GM21528 (cell line): ENCODE results near the gene MLIP.

Experiments used
- ATAC-seq: cut with Tn5 transposase; IDR thresholded peaks from one replicate; pipeline ENCODE4 v1.9.1; 2021; ENCODE audit warnings: mild to moderate bottlenecking, moderate library complexity; ENCODE audit not compliant: unreplicated experiment, low FRiP score

Gene MLIP

GRCh38 chr6:54094786-54095185 lies 16.5 kb upstream of the MLIP start:
- no peak for ATAC-seq

- ATAC-seq: no peak
These were observed 15.5 kb upstream of the MLIP start for GRCh38 chr6:54095723-54096122.

GRCh38 chr6:54096811-54097210 lies 14.4 kb upstream of the MLIP start:
- ATAC-seq: no peak

GRCh38 chr6:54097753-54098152 lies 13.5 kb upstream of the MLIP start:
- ATAC-seq: no peak

- no peak for ATAC-seq
These were observed 12.7 kb upstream of the MLIP start for GRCh38 chr6:54098450-54099044.

- ATAC-seq: no peak
These were observed 12.0 kb upstream of the MLIP start for GRCh38 chr6:54099225-54099624.

GRCh38 chr6:54100411-54101006 lies 10.7 kb upstream of the MLIP start:
- no peak for ATAC-seq

GRCh38 chr6:54102238-54102637 lies 9.0 kb upstream of the MLIP start:
- no peak for ATAC-seq

DNA sequence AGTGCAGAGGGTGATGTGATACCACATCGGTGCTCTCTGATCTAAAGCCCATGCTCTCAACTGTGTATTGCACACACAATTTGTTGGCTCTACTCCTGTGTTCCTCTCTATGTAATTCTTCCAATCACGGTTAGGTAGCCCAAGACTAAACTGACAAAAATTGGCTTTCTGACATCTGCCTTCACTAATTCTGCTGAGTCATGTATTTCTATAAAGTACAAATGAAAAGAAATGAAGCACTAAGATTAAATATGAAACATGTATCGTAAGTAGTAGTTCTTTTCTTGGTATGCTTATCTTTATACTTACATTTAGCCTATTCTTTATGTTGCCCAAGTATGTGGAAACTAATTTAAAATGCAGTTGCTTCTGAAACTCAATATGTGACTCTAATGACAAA lies 7.7 kb upstream of the MLIP start:
- no peak for ATAC-seq

DNA sequence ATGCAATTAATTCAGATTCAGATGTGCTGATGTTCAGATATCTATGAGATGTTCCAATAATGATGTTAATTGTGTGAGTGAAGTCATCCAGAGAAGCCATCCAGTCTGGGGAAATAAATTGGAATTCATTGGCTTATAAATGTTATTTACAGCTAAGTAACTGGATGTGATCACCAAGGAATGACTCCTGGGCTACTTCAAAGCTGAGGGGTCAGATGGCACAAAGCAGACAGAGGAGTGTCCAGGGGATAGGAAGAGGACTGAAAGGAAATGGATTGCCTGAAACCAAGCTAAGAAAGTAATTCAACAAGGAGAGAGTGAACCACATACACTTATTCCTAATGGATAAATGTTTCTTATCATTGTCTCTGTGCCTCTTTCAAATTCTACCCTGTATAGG lies 4.5 kb upstream of the MLIP start:
- ATAC-seq: no peak

DNA sequence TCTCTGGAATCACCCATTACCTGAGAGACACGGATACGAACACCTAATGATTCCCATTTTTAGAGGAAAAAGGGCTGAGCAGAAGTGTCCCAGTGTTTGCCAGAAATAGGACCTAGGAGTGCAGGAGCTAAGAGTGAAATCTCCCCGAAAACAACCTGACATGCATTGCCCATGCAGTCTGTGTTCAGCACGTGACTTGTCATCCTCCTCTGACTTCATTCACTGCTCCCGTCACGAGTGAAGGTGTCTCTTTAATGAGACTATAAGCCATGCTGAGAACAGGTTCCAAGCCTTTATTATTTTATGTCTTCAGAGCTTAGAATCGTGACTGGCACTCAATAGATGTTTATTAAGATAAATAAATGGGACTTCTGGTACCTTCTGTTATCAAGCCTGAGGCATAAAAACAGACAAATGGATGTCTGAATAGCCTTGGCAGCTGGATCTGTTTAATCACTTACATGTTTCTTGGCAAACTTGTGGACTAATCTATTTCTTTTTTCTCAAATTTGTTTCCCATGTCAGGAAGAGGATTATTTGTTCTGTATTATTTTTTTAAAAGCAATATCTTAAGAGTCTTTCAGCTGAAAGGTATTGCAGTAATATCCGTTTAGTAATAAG lies 3.7 kb upstream of the MLIP start:
- ATAC-seq: no peak

DNA sequence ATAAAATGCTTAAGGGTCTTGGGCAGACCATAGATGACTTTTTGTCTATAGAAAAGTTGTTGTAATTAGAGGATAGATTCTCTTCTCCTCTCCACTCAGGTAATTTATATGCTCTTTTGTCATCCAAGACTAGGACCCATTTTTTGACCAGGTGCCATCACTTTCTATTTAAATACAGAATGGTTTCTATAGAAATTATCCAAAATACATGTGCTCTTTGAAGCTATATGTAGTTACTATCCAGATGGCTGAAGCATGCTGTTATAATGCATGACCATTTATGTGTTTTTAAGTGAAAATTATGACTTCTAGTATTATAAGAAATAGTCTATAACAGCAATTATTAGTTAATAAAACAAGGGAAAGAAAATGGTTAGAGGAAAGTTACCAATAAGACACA lies 3.0 kb upstream of the MLIP start:
- ATAC-seq: no peak

DNA sequence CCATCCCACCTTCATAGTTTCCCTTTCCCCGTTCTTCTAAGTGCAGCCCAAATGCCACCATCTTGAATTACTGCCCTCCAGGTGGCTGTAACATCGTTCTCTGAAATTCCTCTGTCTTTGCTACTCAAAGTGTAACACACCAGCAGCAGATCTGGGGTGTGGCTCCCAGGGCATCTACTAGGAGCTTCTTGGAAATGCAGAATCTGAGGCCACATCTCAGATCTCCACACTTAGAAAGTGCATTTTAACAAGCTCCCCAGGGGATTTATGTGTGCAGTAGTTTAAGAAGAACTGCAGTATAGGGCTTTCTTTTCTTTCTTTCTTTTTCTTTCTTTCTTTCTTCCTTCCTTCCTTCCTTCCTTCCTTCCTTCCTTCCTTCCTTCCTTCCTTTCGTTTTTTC lies 1.7 kb upstream of the MLIP start:
- no peak for ATAC-seq

GRCh38 chr6:54112151-54112650 lies 958 bp downstream of the MLIP start:
- ATAC-seq: no peak

GRCh38 chr6:54114991-54115390 lies 3.7 kb downstream of the MLIP start:
- no peak for ATAC-seq

- ATAC-seq: no peak
These were observed 4.7 kb downstream of the MLIP start for GRCh38 chr6:54115966-54116365.

DNA sequence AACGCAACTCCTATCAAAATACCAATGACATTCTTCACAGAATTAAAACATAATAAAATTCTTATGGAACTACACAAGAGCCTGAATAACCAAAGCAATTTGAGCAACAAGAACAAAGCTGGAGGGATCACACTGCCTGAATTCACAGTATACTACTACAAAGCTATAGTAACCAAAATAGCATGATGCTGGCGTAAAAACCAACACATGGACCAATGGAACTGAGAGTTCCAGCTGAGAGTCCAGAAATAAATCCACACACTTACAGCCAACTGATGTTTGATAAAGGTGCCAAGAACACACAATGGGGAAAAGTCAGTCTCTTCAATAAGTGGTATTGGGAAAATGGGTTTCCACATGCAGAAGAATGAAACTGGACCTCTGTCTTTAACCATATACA lies 6.9 kb downstream of the MLIP start:
- no peak for ATAC-seq

DNA sequence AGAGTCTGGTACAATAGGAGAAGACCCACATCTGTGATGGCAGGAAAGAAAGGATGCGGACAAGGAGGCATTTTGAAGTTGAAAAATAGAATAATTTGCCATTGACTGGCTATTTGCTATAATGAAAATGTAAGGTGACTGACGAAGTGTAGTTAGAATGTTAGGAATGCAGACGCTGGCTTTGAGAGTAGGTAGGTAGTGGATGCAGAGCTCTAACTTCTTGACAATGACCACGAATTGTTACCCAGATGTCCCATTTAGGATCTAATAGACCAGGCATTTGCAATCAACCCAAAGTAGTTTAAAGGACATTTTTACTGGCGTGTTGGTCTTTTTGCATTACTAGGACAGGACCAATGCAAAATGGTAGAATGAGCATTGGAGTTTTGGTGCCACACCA lies 14.2 kb downstream of the MLIP start:
- no peak for ATAC-seq

- ATAC-seq: no peak
These were observed 18.9 kb downstream of the MLIP start for GRCh38 chr6:54130179-54130578.

DNA sequence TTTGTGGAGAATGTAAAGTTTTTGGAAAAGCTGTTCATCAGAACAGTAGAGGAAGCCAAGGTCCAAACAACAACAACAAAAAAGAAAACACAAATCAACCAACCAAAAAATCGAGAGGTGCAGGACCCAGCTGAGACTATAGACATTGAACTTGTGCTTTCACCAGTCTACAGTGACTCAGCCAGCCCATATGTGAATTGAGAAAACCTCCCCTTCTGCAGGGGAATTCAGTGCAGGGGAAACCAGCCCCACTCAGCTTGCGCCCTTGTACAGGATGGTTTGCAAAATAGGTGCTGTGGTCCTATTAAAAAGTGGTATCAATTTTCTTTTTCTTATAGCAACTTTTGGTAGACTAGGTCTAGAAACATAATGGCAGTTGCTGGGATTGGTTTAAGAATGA lies 21.3 kb downstream of the MLIP start:
- ATAC-seq: no peak

GRCh38 chr6:54133186-54133585 lies 21.9 kb downstream of the MLIP start:
- ATAC-seq: no peak

- ATAC-seq: no peak
These were observed 23.7 kb downstream of the MLIP start for GRCh38 chr6:54134935-54135334.
